HCT116 (cell line): ENCODE results near the gene GNAT2.

Experiments used
- CTCF ChIP-seq, 3 experiments: fragments of 200-600 bp in 1 of 3; sonication (generic) in 1 of 3; IDR thresholded peaks in 2 of 3; conservative IDR thresholded peaks in 1 of 3; 2 replicates each; pipeline ENCODE4 v1.5.1; 2012 to 2017; ENCODE audit warnings: low read depth in 2 of 3, low read length in 2 of 3, antibody characterized with exemption in 1 of 3, borderline replicate concordance in 1 of 3, control low read depth in 1 of 3, mild to moderate bottlenecking in 1 of 3, mixed read lengths in 1 of 3, mixed run types in 1 of 3, moderate library complexity in 1 of 3; ENCODE audit not compliant: insufficient read depth in 1 of 3
- EZH2 ChIP-seq: fragments of 200-600 bp; sonication (generic); IDR thresholded peaks from 2 replicates; pipeline ENCODE4 v1.6.1; 2017; ENCODE audit warnings: antibody characterized with exemption, mixed run types
- JUND ChIP-seq: IDR thresholded peaks from 2 replicates; pipeline ENCODE4 v1.6.1; 2012
- MAX ChIP-seq: IDR thresholded peaks from 2 replicates; pipeline ENCODE4 v1.6.1; 2012
- POLR2A ChIP-seq: IDR thresholded peaks from 2 replicates; pipeline ENCODE4 v1.7.0; 2011; ENCODE audit warnings: borderline replicate concordance; ENCODE audit not compliant: insufficient read depth, insufficient read length; ENCODE audit errors: extremely low read depth
- POLR2AphosphoS5 ChIP-seq: IDR thresholded peaks from 2 replicates; pipeline ENCODE4 v1.6.1; 2011; ENCODE audit warnings: mild to moderate bottlenecking, low read depth, low read length, moderate library complexity
- RAD21 ChIP-seq: IDR thresholded peaks from 2 replicates; pipeline ENCODE4 v1.6.1; 2012; ENCODE audit warnings: low read depth, mild to moderate bottlenecking
- TCF7L2 ChIP-seq: IDR thresholded peaks from 2 replicates; pipeline ENCODE4 v1.7.0; 2011; ENCODE audit warnings: borderline replicate concordance, inconsistent platforms; ENCODE audit not compliant: insufficient read depth, insufficient read length; ENCODE audit errors: extremely low read depth
- ZNF274 ChIP-seq: fragments of 200-500 bp; sonication (Bioruptor generic); IDR thresholded peaks from 2 replicates; pipeline ENCODE4 v1.6.1; 2014; ENCODE audit warnings: mild to moderate bottlenecking, low read depth, low read length, inconsistent platforms

GRCh38 chr1:109652402-109652801 is 33.0 kb upstream of the GNAT2 start:
- TF ChIP-seq MAX (no peak), CTCF (IDR thresholded peaks at IDR 0.05 in 2 of 3, conservative IDR thresholded peaks at IDR 0.05 in 1 of 3; ENCODE audit: borderline replicate concordance in 1 of 3, insufficient read depth in 1 of 3, low read depth in 2 of 3, low read length in 2 of 3) (no peak), ZNF274 (no peak), POLR2AphosphoS5 (no peak), RAD21 (no peak), POLR2A (no peak), EZH2 (no peak), JUND (no peak), TCF7L2 (no peak)
